Measurements from ENCODE around the gene IFI30.

GRCh38 chr19:18131841-18132596, 41.6 kb upstream of the IFI30 start:
- TF ChIP-seq CTCF (conservative IDR thresholded peaks at IDR 0.05 in 1 of 2, IDR thresholded peaks at IDR 0.05 in 1 of 2; ENCODE audit: extremely low read depth in 1 of 2, insufficient read depth in 1 of 2, low read depth in 1 of 2, low read length in 2 of 2) (no peak), EZH2 (IDR thresholded peaks at IDR 0.05; ENCODE audit: borderline replicate concordance, low read length) (no peak)
